HG02678 (cell line): Measurements from ENCODE around the gene DNAJC12.
"Not testable (repeated sequence)": the region's sequence is repeated elsewhere in the genome, so short reads cannot be mapped to it uniquely, and the experiment has no call there.

Experiments used
- ATAC-seq: cut with Tn5 transposase; IDR thresholded peaks from one replicate; pipeline ENCODE4 v1.9.1; 2021; ENCODE audit warnings: mild to moderate bottlenecking, moderate library complexity; ENCODE audit not compliant: unreplicated experiment

Gene DNAJC12

GRCh38 chr10:67841737-67842136 lies 3.7 kb upstream of the DNAJC12 start:
- no peak for ATAC-seq

GRCh38 chr10:67839951-67840350 lies 2.0 kb upstream of the DNAJC12 start:
- no peak for ATAC-seq

- not testable (repeated sequence) for ATAC-seq
Observed at GRCh38 chr10:67839511-67839910, 1.5 kb upstream of the DNAJC12 start.

GRCh38 chr10:67836972-67837371 lies 1.0 kb downstream of the DNAJC12 start:
- no peak for ATAC-seq

GRCh38 chr10:67836488-67836887 lies 1.5 kb downstream of the DNAJC12 start:
- ATAC-seq: no peak

- ATAC-seq: not testable (repeated sequence)
Observed at GRCh38 chr10:67835541-67836394, 2.2 kb downstream of the DNAJC12 start.

GRCh38 chr10:67834375-67834774 lies 3.6 kb downstream of the DNAJC12 start:
- ATAC-seq: no peak

GRCh38 chr10:67827811-67828210 lies 10.2 kb downstream of the DNAJC12 start:
- ATAC-seq: no peak

- ATAC-seq: no peak
Observed at GRCh38 chr10:67819768-67820204, 18.2 kb downstream of the DNAJC12 start.

- ATAC-seq: no peak
Observed at GRCh38 chr10:67818323-67818722, 19.7 kb downstream of the DNAJC12 start.

- no peak for ATAC-seq
Observed at GRCh38 chr10:67816719-67817118, 21.3 kb downstream of the DNAJC12 start.

GRCh38 chr10:67815571-67816059 lies 22.4 kb downstream of the DNAJC12 start:
- ATAC-seq: no peak

- no peak for ATAC-seq
Observed at GRCh38 chr10:67812007-67812406, 26.0 kb downstream of the DNAJC12 start.

- ATAC-seq: no peak
Observed at GRCh38 chr10:67809107-67809506, 28.9 kb downstream of the DNAJC12 start.

- ATAC-seq: no peak
Observed at GRCh38 chr10:67808704-67809103, 29.3 kb downstream of the DNAJC12 start.

- no peak for ATAC-seq
Observed at GRCh38 chr10:67807855-67808456, 30.0 kb downstream of the DNAJC12 start.

- ATAC-seq: no peak
Observed at GRCh38 chr10:67804395-67804678, 33.7 kb downstream of the DNAJC12 start.

GRCh38 chr10:67803588-67804394 lies 34.2 kb downstream of the DNAJC12 start:
- peak; percentile 83 for ATAC-seq

GRCh38 chr10:67802767-67803538 lies 35.0 kb downstream of the DNAJC12 start:
- ATAC-seq: peak; percentile 30

- no peak for ATAC-seq
Observed at GRCh38 chr10:67801118-67801517, 36.9 kb downstream of the DNAJC12 start.
